HT-29 (cell line): ENCODE results near the gene SMIM20. TPM values are rescaled to one million over a fixed set of nuclear protein-coding genes. Genes with fewer than 3 reads are reported as not detected.
"Not testable (repeated sequence)": the region's sequence is repeated elsewhere in the genome, so short reads cannot be mapped to it uniquely, and the experiment has no call there.

ENCODE experiments used
- DNase-seq: peaks from one replicate; pipeline ENCODE4 v3.0.0-alpha.2; 2015; ENCODE audit warnings: low spot score
- total RNA-seq: library from RNA; depleted of rRNA; stranded (reverse); fragments of >200 nt; shearing (Covaris generic); gene quantifications from 2 replicates; pipeline ENCODE4 v1.2.3, GENCODE V29; 2014

SMIM20 gene
- total RNA-seq, 1 experiment from 2014 or later = 19.4 TPM

DNA sequence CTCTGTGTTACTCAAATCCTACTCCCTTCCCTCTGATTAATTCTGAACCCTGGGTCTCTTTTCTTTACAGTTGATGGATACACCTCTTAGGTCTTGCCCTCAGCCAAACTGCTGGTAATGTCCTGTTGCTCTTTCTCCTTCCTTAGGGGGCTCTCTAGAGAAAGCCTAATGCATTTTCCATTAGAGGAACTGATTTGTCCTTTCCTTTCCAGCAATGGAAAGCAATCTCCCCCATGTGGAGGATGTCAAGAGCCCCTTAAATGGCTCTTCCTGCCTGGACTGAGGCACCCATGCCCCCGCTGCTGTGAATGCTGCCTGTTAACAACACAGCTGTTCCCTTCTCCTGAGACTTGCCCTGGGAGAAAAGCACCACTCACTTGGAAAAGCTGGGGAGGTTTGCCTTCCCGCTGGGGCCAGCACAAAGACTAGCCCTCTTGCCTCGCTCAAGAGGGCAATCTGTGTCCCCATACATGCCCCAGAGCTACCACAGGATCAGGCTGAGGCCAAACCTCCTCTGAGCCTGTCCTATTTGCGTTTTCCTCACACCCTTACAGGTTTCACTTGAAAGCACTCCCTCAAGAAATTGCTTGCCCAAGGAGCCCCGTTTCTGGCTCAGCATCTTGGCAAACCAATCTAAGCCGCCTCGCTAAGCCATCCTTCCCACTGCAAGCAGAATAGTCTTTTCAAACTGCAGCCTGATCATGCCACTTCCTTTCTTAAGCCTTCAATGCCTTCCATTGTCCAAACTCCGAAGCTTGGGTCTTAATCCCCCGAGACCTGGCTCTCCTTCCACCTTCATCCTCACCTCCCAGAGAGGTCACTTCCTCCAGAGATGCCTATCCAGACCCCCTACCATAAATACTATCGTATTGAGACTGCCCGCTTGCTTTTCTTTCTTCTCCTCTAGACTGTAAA is 23.2 kb upstream of the SMIM20 start:
- DNase-seq = no peak

- no peak for DNase-seq
Observed at GRCh38 chr4:25892796-25893195, 21.2 kb upstream of the SMIM20 start.

- DNase-seq = no peak
Observed at GRCh38 chr4:25896776-25897539, 17.1 kb upstream of the SMIM20 start.

- no peak for DNase-seq
Observed at GRCh38 chr4:25900310-25900709, 13.7 kb upstream of the SMIM20 start.

GRCh38 chr4:25901030-25901430 is 13.0 kb upstream of the SMIM20 start:
- DNase-seq = no peak

DNA sequence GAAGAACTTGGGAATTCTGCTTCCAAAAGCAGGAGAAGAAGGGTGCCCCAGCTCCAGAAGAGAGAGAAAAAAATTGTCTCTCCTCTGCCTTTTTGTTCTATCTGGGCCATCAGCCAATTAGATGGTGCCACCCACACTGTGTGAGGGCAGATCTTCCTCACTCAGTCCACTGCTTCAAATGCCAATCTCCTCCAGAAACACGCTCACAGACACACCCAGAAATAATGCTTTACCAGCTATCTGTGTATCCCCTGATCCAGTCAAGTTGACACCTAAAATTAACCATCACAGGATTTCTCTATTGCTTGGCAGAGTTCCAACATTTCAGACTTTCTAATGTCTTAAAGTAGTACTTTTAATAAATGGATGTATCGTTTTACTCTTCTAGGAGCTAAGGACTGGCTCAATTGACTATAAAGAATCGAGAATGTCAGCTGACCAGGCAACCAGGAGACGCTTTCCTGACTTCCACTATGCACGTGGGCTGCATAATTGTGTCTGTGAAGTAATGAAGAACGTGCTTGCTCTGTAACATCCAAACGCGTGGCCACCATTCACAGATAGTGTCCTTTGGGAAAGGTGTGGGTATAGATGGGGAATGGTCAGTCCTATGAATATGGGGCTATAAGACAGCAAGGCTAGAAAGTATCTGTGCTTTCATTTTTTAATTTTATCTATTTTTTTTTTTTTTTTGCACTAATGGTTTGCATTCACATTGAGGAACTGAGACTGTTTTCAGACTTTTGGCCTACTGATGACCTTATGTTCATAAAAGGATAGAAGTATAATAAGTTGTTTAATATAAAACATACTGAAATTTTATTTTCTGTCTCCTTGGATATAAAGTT is 9.9 kb upstream of the SMIM20 start:
- no peak for DNase-seq

DNA sequence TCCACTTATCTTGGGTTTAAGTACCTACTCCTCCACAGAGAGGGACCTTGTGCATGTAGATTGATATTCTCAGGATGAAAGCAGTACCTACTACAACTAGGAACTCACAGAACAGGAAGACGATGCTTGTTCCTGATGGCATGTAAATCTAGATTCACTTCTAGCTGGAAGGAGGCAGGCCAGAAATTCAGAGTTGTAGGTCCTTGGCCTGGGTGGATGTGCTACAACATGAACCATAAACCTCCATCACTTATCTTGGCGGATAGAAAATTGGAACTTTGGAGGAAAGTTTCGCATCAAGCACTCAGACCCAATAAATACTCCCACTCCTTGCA is 9.3 kb upstream of the SMIM20 start:
- no peak for DNase-seq

- DNase-seq = no peak
Observed at GRCh38 chr4:25905371-25905770, 8.6 kb upstream of the SMIM20 start.

GRCh38 chr4:25906113-25906512 is 7.9 kb upstream of the SMIM20 start:
- not testable (repeated sequence) for DNase-seq

DNA sequence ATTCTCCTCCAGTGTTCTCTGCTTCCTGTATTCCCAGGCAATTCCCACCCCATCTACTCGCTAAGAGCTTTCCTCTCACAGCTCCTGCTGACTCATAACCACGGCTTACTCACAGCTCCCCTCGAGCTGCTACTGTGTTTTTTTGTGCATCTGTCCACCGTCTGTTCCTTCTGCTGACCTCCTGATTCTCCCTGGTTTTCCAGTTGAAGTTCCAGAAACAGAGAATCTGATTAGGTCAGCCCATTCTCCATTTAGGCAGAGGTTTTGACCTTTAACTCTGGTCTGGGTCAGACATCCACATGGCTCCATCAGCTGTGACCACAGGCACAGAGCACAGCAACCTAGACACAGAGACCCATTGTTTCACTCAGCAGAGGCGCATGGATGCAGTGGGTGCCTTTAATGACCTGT is 5.5 kb upstream of the SMIM20 start:
- peak; percentile 32 for DNase-seq

- no peak for DNase-seq
Observed at GRCh38 chr4:25911356-25911755, 2.7 kb upstream of the SMIM20 start.

GRCh38 chr4:25913056-25913850 is 767 bp upstream of the SMIM20 start:
- DNase-seq = no peak

DNA sequence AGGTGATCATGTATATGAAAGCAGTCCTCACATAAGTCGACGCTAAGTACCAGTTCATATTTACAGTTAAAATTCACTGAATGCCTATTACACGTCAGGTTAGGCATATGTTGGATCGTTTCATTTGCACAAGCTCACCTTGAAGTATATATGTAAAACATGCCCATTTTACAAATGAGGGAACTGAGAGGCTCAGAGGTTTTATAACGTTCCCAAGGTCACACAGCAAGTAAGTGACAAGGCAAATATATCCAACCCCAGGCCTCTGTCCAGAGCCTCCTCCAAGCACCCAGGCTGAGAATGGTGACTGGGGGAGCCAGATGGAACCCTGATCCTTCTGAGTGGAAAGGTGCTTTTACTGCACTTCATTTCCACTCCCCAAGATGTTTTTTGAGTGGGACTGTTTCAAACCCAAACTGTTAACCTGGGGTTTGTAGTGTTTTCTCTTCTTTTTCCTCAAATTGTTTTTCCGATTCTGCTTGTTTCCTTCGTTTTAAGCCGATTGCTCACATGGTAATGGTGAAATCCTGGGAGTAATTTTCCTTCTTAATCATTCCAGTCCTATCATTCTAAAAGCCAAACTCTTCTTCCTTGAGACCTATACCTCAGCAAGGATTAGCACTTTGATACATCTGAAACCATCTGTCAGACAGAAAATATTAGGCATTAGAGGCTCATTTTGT is 791 bp downstream of the SMIM20 start:
- no peak for DNase-seq

GRCh38 chr4:25915353-25915705 is 1.3 kb downstream of the SMIM20 start:
- DNase-seq = no peak

DNA sequence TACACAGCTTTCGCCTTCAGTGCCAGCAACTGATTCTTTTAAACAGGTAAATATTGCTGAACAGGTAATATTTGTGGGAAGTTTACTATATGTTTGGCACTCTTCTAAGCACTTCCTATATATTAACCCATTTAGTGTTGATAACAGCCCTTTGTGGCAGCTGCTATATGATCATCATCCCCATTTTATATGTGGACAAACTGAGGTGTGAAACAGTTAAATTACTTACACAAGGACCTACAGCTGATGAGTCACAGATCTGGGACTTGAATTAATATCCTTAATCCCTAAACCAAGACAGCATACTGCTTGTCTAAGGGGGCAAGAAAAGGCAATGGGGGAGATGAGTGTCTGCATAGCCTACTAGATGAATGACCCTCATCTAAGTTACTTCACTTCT is 2.9 kb downstream of the SMIM20 start:
- no peak for DNase-seq

DNA sequence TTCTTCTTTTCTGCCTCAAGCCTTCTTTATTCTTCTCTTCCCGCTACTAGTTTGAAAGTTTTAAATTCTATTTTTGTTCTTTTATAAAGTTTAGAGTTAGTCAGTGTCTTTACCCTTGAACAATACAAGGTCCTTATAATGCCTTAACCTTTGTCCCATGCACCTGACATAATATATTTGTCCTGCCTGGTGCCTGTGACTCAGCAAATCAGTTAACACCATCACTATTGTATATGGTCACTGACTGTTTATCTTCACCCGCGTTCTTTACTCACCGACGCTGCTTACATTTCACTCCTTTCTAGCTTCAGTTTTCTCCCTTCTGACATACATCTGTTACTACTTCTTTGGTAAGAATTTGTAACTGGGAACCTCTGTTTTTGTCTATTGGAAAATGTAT is 5.7 kb downstream of the SMIM20 start:
- peak; percentile 54 for DNase-seq

- DNase-seq = no peak
Observed at GRCh38 chr4:25921922-25922321, 7.9 kb downstream of the SMIM20 start.

DNA sequence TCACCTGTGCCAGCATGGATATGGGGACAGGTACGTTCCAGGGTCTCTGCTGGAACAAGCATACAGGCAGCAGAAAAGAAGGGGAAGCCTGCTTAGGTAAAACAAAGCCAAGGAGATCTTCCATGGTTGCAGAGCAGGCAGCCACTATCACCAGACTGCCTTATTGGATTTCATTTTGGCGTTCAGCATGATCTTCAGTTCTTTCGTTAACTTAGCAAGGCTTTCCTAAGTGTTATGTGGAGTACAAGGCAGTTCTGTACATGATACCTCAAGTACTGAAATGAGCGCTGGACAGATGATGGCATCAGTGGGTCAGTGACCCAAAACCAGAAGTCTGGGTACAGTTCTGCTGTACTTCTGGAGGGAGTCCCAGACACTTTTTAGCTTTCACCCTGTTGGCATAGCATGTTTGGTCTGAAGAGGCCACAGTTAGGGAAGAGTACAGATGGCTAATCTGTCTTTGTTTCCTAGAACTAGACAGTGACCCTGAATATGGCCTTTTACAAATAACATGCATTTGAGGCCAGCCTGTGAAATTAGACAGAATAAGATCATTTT is 8.9 kb downstream of the SMIM20 start:
- no peak for DNase-seq

DNA sequence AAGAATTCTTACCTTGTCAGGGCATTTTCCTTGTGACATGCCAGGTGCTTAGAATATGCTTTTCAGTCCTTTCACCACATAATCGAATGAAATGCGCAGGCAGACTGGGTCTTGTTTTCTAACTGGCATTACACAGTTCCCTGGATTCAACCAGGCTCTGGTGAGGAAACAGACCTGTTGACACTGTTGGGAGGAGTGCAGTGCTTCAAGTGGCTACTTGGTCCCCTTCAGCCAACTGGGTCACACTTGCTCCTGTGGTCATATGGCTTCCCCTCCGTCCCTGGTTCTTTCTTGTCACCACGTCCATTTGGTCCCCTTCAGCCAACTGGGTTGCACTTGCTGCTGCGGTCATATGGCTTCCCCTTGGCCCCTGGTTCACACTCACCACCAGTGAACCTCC is 9.7 kb downstream of the SMIM20 start:
- no peak for DNase-seq

DNA sequence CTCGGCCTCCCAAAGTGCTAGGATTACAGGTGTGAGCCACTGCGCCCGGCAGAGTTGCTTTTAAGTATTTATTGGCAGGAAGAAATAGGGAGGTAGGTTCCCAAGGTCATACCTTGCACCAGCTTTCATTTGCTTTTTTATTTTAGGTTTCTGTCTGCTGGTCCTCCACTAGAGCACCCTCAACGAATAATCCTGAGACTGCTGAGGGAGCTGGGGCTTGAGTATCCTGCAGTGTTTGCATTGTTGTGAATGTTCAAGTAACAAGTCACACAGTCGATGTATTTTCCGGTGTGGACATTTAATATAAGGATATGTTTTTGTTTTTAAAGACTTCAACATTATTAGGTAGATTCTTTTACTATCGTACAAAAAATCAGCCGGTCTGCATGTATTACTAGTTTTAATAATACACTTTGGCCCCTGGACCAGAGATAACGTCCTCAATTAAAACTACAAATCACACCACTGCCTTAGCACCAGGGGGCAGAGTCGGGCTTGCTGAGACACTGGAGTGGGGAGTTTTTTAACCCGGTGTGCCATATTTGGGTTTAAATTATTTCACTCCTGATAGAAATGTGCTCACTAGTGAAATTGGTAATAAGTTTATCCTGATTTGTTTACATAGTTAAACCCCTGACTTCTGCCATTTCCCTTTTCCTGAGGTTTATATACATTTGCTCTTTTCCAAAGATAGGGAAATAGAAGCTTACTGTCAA is 11.6 kb downstream of the SMIM20 start:
- DNase-seq = peak; percentile 70
